ENCODE data around the gene MINPP1.
A peak's percentile ranks its signal among the peaks of the same experiment; 100 is the strongest.
"Not testable (repeated sequence)": the region's sequence is repeated elsewhere in the genome, so short reads cannot be mapped to it uniquely, and the experiment has no call there.

Gene MINPP1

GRCh38 chr10:87504640-87505365 lies at the start of gene MINPP1:
Gene MINPP1, plus strand, starts transcription at chr10:87504893. Its CDS starts 23 bp downstream, at chr10:87504916.
- peak; percentile 64 for DNase-seq

GRCh38 chr10:87456586-87457220 lies 48.0 kb upstream of the MINPP1 start:
- DNase-seq = not testable (repeated sequence)

GRCh38 chr10:87461751-87462150 lies 42.9 kb upstream of the MINPP1 start:
- not testable (repeated sequence) for DNase-seq

- not testable (repeated sequence) for DNase-seq
Observed at GRCh38 chr10:87466849-87467248, 37.8 kb upstream of the MINPP1 start.

- not testable (repeated sequence) for DNase-seq
Observed at GRCh38 chr10:87488733-87489132, 16.0 kb upstream of the MINPP1 start.

- not testable (repeated sequence) for DNase-seq
Observed at GRCh38 chr10:87490285-87490684, 14.4 kb upstream of the MINPP1 start.

GRCh38 chr10:87492450-87492849 lies 12.2 kb upstream of the MINPP1 start:
- DNase-seq = not testable (repeated sequence)

- not testable (repeated sequence) for DNase-seq
Observed at GRCh38 chr10:87495446-87495845, 9.2 kb upstream of the MINPP1 start.

GRCh38 chr10:87497386-87497785 lies 7.3 kb upstream of the MINPP1 start:
- DNase-seq = not testable (repeated sequence)

GRCh38 chr10:87498106-87498789 lies 6.4 kb upstream of the MINPP1 start:
- not testable (repeated sequence) for DNase-seq

GRCh38 chr10:87500646-87501048 lies 4.0 kb upstream of the MINPP1 start:
- no peak for DNase-seq

- no peak for DNase-seq
Observed at GRCh38 chr10:87503401-87503800, 1.3 kb upstream of the MINPP1 start.

GRCh38 chr10:87503886-87504285 lies 807 bp upstream of the MINPP1 start:
- DNase-seq = no peak

GRCh38 chr10:87504307-87504639 lies 420 bp upstream of the MINPP1 start:
- DNase-seq = no peak

- DNase-seq = peak; percentile 19
Observed at GRCh38 chr10:87505366-87506111, 846 bp downstream of the MINPP1 start.

- no peak for DNase-seq
Observed at GRCh38 chr10:87506956-87507355, 2.3 kb downstream of the MINPP1 start.

- no peak for DNase-seq
Observed at GRCh38 chr10:87507879-87508483, 3.3 kb downstream of the MINPP1 start.

GRCh38 chr10:87508837-87509236 lies 4.1 kb downstream of the MINPP1 start:
- DNase-seq = no peak

GRCh38 chr10:87510025-87510424 lies 5.3 kb downstream of the MINPP1 start:
- DNase-seq = no peak

GRCh38 chr10:87511526-87511925 lies 6.8 kb downstream of the MINPP1 start:
- no peak for DNase-seq

- DNase-seq = no peak
Observed at GRCh38 chr10:87518937-87519336, 14.2 kb downstream of the MINPP1 start.

GRCh38 chr10:87519582-87519981 lies 14.9 kb downstream of the MINPP1 start:
- no peak for DNase-seq

GRCh38 chr10:87523731-87524130 lies 19.0 kb downstream of the MINPP1 start:
- no peak for DNase-seq
